ENCODE measurements around the gene DBNL.

Gene DBNL

DNA sequence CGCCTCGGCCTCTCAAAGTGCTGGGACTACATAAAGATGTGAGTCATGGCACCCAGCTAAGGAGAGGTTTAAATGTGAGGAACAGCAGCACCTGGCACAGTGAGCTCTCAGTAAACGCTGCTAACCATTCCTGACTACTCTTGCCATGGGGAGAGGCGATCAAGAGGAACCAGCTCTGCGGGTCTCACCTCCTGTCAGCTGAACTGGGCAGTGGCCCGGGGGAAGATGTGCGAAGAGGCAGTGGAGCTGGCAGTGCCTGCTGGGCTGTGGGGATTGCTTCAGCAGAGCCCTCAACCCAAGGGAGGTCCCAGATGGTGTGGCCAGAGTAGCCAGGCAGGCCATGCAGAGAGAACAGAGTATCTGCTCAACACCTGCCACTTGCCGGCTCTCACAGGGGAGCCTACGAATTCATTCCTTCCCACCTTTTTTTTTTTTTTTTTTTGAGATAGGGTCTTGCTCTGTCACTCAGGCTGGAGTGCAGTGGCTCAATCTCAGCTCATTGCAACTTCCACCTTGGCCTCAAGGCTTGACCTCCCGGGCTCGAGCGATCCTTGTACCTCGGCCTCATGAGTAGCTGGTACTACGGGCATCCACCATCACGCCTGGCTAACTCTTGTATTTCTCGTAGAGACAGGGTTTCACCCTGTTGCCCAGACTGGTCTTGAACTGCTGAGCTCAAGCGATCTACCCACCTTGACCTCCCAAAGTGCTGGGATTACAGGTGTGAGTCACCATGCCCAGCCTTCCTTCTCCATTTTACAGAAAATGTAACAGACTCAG lies 31.0 kb downstream of the DBNL start:
- no peak overlapping the region for H3K9ac ChIP-seq (ENCODE audit: insufficient read length, low read depth)
- TF ChIP-seq YY1 (IDR thresholded peaks at IDR 0.05; ENCODE audit: insufficient read depth, insufficient read length), result no peak
- TF ChIP-seq SUZ12 (IDR thresholded peaks at IDR 0.05; ENCODE audit: extremely low read depth, insufficient read depth, insufficient read length), result no peak
- TF ChIP-seq ZNF274 (IDR thresholded peaks at IDR 0.05; ENCODE audit: low read depth, low read length), result no peak
- peaks cover 83% of the 10 kb centered on the region for H3K36me3 ChIP-seq (ENCODE audit: insufficient read depth, insufficient read length, low read length)
- DNase-seq (ENCODE audit: low read depth, low spot score), result no peak
- no peaks in the 10 kb centered on the region for H3K27me3 ChIP-seq (ENCODE audit: insufficient read depth, insufficient read length)
- no peaks in the 10 kb centered on the region for H3K9me3 ChIP-seq (ENCODE audit: insufficient read depth, low read length)
- H3K4me1 ChIP-seq (ENCODE audit: insufficient read depth, insufficient read length), result peaks cover 15% of the 10 kb centered on the region
- no peak overlapping the region for H3K4me3 ChIP-seq (ENCODE audit: insufficient read length, low read depth)

DNA sequence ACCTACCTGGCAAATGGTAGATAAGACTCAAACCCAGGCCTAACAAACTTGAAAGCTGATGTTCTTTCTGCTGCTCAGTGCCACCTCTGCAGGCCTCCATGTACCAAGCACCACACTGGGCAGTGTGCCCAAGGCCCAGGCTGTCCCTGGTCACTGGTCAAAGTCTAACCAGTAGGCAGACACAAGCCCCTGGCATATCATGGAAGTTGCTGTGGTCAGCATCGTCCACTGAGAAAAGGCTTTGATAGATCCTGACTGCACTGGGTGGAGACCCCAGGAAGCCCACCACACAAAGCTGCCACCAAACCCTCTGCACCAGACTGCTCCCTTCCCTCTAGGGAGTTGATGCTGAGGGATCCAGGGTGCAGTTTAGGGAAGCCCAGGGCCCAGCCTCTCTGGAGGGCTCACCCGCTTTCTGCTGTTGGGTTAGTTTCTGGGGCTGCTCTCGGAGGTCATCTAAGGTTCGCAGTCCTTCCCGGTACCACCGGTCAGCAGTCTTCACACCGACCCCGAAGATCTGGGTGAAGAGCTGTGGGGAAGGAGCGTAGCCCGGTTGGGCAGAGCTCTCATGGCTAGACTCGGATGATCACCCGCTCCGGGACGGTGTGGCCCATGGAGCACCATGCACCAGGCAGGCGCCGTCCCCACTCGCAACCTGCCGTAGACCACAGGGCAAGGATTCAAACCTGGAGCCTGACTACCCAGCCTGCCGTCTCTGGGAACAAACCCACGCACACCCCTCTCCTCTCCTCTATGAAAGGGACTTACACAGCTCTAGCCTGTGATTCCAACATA lies 31.8 kb downstream of the DBNL start:
- H3K36me3 ChIP-seq (ENCODE audit: insufficient read depth, insufficient read length, low read length), result peaks cover 83% of the 10 kb centered on the region
- no peak overlapping the region for H3K9ac ChIP-seq (ENCODE audit: insufficient read length, low read depth)
- no peaks in the 10 kb centered on the region for H3K27me3 ChIP-seq (ENCODE audit: insufficient read depth, insufficient read length)
- no peak overlapping the region for H3K4me3 ChIP-seq (ENCODE audit: insufficient read length, low read depth)
- H3K9me3 ChIP-seq (ENCODE audit: insufficient read depth, low read length), result no peaks in the 10 kb centered on the region
- H3K4me1 ChIP-seq (ENCODE audit: insufficient read depth, insufficient read length), result peaks cover 19% of the 10 kb centered on the region
- TF ChIP-seq YY1 (IDR thresholded peaks at IDR 0.05; ENCODE audit: insufficient read depth, insufficient read length) (no peak), SUZ12 (IDR thresholded peaks at IDR 0.05; ENCODE audit: extremely low read depth, insufficient read depth, insufficient read length) (no peak), ZNF274 (IDR thresholded peaks at IDR 0.05; ENCODE audit: low read depth, low read length) (no peak)
- DNase-seq (ENCODE audit: low read depth, low spot score), result no peak

GRCh38 chr7:44077061-44077460 lies 32.6 kb downstream of the DBNL start:
- DNase-seq (ENCODE audit: low read depth, low spot score), result no peak
- Histone ChIP-seq H3K9me3 (ENCODE audit: insufficient read depth, low read length) (no peaks in the 10 kb centered on the region), H3K4me3 (ENCODE audit: insufficient read length, low read depth) (no peak overlapping the region), H3K27me3 (ENCODE audit: insufficient read depth, insufficient read length) (no peaks in the 10 kb centered on the region), H3K36me3 (ENCODE audit: insufficient read depth, insufficient read length, low read length) (peaks cover 79% of the 10 kb centered on the region), H3K4me1 (ENCODE audit: insufficient read depth, insufficient read length) (peaks cover 19% of the 10 kb centered on the region), H3K9ac (ENCODE audit: insufficient read length, low read depth) (no peak overlapping the region)
- TF ChIP-seq YY1 (IDR thresholded peaks at IDR 0.05; ENCODE audit: insufficient read depth, insufficient read length) (no peak), SUZ12 (IDR thresholded peaks at IDR 0.05; ENCODE audit: extremely low read depth, insufficient read depth, insufficient read length) (no peak), ZNF274 (IDR thresholded peaks at IDR 0.05; ENCODE audit: low read depth, low read length) (no peak)

- no peaks in the 10 kb centered on the region for H3K27me3 ChIP-seq (ENCODE audit: insufficient read depth, insufficient read length)
- no peak overlapping the region for H3K9ac ChIP-seq (ENCODE audit: insufficient read length, low read depth)
- H3K9me3 ChIP-seq (ENCODE audit: insufficient read depth, low read length), result no peaks in the 10 kb centered on the region
- no peak for DNase-seq (ENCODE audit: low read depth, low spot score)
- H3K4me3 ChIP-seq (ENCODE audit: insufficient read length, low read depth), result no peak overlapping the region
- H3K36me3 ChIP-seq (ENCODE audit: insufficient read depth, insufficient read length, low read length), result peaks cover 75% of the 10 kb centered on the region
- H3K4me1 ChIP-seq (ENCODE audit: insufficient read depth, insufficient read length), result peaks cover 19% of the 10 kb centered on the region
- TF ChIP-seq ZNF274 (IDR thresholded peaks at IDR 0.05; ENCODE audit: low read depth, low read length), result no peak
- no peak for TF ChIP-seq SUZ12 (IDR thresholded peaks at IDR 0.05; ENCODE audit: extremely low read depth, insufficient read depth, insufficient read length)
- no peak for TF ChIP-seq YY1 (IDR thresholded peaks at IDR 0.05; ENCODE audit: insufficient read depth, insufficient read length)
Measured at GRCh38 chr7:44077681-44078091, 33.2 kb downstream of the DBNL start.

DNA sequence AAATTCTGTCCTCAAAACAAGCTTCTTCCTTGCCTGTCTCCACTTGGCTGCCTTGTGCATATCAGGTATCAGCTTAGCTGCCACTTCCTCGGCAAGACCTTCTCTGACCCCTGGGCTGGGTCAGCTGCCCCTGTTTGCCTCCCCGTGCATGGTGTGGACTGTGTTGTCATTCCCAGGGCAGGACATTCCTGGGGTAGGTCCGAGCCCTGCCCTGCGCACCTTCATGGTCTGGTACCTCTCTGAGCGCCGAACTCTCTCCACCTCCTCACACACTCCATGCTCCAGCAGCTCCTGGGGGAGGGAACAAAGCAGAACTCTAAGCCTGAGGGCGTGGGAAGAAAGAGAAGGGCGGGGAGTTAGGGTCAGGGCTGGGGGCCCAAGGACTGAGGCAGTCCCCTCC lies 34.0 kb downstream of the DBNL start:
- H3K9ac ChIP-seq (ENCODE audit: insufficient read length, low read depth), result no peak overlapping the region
- TF ChIP-seq YY1 (IDR thresholded peaks at IDR 0.05; ENCODE audit: insufficient read depth, insufficient read length) (no peak), SUZ12 (IDR thresholded peaks at IDR 0.05; ENCODE audit: extremely low read depth, insufficient read depth, insufficient read length) (no peak), ZNF274 (IDR thresholded peaks at IDR 0.05; ENCODE audit: low read depth, low read length) (no peak)
- H3K4me3 ChIP-seq (ENCODE audit: insufficient read length, low read depth), result no peak overlapping the region
- peaks cover 6% of the 10 kb centered on the region for H3K27me3 ChIP-seq (ENCODE audit: insufficient read depth, insufficient read length)
- no peak for DNase-seq (ENCODE audit: low read depth, low spot score)
- H3K4me1 ChIP-seq (ENCODE audit: insufficient read depth, insufficient read length), result peaks cover 18% of the 10 kb centered on the region
- no peaks in the 10 kb centered on the region for H3K9me3 ChIP-seq (ENCODE audit: insufficient read depth, low read length)
- peaks cover 67% of the 10 kb centered on the region for H3K36me3 ChIP-seq (ENCODE audit: insufficient read depth, insufficient read length, low read length)

- Histone ChIP-seq H3K4me1 (ENCODE audit: insufficient read depth, insufficient read length) (peaks cover 9% of the 10 kb centered on the region), H3K9me3 (ENCODE audit: insufficient read depth, low read length) (no peaks in the 10 kb centered on the region), H3K27me3 (ENCODE audit: insufficient read depth, insufficient read length) (peaks cover 12% of the 10 kb centered on the region), H3K4me3 (ENCODE audit: insufficient read length, low read depth) (no peak overlapping the region), H3K9ac (ENCODE audit: insufficient read length, low read depth) (peak overlapping the region; percentile 18), H3K36me3 (ENCODE audit: insufficient read depth, insufficient read length, low read length) (peaks cover 57% of the 10 kb centered on the region)
- TF ChIP-seq YY1 (IDR thresholded peaks at IDR 0.05; ENCODE audit: insufficient read depth, insufficient read length) (no peak), ZNF274 (IDR thresholded peaks at IDR 0.05; ENCODE audit: low read depth, low read length) (no peak), SUZ12 (IDR thresholded peaks at IDR 0.05; ENCODE audit: extremely low read depth, insufficient read depth, insufficient read length) (no peak)
- DNase-seq (ENCODE audit: low read depth, low spot score), result no peak
Measured at GRCh38 chr7:44079331-44080021, 35.0 kb downstream of the DBNL start.
